Erythroblast (primary cell): ENCODE results near the gene CST3.

Experiments used
- GATA1 ChIP-seq: IDR thresholded peaks from 2 replicates; pipeline ENCODE4 v1.6.1; 2011; ENCODE audit warnings: low read depth, mild to moderate bottlenecking, control low read depth, low read length, moderate library complexity
- POLR2A ChIP-seq: IDR thresholded peaks from 2 replicates; pipeline ENCODE4 v1.6.1; 2011; ENCODE audit warnings: mild to moderate bottlenecking, low read length

DNA sequence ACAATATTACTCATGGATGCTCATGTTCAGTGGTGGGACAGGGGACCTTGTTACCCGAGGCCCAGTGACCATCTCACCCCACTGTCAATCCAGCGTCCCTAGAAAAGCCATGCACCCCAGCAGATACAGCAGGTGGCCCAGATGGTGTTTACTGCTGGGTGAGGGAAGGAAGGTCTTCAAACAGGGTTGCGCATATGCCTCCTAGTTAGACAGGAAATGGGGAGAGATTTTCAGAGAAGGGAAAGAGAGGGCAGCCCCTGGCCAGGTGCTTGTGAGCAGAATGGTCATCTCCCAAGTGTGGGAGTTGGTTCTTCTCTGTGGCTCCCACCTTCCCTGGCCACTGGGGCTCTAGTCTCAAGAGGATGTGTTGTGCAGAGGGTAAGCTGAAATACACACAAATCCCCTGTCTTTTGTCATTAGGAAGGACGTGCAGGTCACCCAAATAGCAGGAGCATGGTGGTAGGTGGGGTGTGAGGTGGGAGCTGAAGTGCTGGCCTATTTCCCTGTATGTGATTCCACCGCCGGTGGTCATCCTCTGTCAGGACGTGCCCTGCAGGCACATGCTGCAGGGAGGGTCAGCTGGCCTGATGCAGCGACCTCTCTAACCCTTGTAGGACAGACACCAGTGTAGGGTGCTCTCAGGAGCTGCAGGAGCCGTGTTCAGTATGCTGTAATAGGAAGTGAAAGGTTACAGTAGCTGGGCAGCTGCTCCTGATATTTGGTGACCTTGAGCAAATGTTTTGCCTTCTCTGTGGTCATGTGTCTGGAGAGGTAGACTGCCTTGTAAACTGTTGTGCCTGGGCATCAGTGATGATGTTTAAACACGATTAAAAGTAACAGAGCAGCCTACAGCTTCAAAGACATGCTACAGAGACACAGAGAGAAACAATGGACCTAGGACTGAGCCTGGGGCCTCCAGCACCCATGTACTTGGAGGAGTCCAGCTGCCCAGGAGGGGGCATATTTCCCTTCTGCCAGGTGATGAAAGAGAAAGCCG lies 3.2 kb upstream of the CST3 start:
- TF ChIP-seq POLR2A (no peak), GATA1 (no peak)
